ENCODE data around the gene EPHB3.

The EPHB3 gene

GRCh38 chr3:184564685-184565385, 3.2 kb downstream of the EPHB3 start:
- no peak for DNase-seq (ENCODE audit: low spot score)

DNA sequence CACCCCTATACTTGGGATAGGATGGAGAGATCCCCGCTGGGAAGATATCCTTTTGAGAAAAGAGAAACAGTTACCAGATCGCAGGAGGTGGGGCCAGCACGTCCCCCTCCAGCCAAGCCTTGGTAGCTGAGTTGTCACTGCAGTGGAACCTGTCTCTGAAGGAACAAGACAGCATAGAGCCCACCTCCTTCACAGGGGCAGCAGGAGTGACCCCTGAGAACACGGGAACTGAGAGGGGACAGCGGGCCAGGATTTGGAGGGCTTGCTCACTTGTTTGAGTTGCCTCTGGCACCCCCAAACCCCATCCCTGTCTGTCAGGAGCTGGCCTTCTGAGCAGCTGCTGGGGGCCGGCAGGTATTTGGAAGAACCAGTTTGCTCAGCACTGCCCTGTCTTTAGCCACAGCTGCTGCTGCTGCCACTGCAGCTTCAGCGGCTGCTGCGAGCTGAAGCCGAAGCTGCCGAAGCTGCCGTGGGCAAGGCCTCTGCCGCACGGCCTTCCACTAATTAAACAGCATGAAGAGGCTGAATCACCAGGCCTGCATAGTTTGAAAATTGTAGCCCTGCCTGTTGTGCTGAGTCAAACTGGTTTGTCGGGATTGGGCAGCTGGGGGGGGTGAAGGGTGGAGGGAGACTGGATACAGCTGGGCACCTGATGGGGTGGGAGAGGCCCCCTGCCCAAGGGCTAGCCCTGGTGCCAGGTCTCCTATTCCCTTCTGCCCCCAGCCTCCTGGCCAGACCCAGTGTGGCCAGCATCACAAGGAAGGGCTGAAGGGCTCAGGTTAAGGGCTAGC, 4.0 kb downstream of the EPHB3 start:
- DNase-seq (ENCODE audit: low spot score), result no peak

DNA sequence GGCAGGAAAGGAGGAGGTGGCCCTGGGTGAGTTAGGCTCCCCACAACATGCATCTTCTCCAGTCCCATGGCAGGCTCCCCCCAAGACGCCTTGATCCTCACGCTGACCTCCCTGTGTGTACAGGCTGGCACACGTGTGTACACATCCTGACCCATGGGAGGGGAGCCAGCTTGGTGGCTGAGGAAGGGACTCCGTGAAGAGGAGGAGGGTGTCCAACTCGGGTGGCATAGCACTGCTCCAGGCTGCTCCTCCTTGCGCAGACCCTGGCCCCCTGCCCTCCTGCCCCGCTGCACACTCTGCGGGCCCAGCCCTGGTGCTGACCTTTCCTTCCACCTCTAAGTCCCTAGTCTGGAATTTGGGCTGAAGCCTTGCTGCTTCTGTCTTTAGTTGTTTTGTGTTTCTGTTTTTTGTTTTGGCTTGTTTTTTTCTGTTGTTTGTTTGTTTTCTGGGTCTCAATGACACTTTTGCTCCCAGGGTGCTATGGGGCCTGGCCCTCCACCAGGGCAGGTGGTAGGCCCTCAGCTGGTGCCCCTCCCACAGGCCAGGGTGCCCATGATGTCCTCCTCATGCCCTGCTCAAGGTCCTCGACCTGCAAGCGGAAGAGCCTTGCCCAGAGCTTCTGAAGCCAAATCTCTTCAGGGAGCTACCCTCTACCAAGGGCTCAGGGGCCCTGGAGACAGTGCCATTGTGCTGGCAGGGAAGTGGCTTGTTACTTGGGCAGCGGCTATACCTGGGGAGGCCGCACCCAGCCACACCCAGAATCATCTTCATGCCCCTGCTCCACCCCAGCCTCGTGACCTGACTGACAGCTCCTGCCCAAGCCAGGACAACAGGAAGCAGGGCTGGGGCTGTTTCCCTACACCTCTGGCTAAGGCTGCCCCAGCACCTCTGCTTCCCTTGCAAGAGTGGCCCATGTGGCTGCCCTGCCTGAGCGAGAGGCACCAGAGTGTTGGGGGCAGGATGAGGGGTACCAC, 5.1 kb downstream of the EPHB3 start:
- no peak for DNase-seq (ENCODE audit: low spot score)

DNA sequence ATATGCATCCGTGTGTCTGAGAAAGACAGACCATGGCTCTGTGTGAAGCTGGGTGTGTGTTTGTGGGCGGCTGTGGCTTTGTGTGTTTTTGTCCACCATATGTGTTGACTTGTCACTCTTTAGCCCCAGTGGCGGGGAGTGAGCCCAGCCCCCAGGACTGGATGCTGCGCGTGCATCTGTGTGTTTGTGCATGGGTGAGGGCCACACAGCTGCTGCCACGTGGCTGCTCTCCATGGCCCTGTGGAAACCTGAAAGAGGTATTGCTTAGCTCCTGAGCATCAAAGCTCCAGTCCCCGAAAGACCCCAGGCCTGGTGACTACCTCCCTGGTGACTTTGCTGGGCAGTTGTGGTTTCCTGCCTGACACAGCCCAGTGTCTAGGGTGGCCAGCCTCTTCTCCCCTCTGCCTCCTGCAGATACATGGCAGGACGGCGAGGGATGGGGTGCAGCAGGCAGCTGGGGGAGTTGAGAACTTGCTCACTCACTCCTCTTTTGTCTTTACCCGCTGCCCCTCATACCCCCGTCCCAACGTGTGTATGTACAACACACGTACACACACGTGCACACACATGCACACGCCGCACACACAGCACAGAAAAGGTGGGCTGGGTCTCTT, 6.5 kb downstream of the EPHB3 start:
- DNase-seq (ENCODE audit: low spot score), result no peak

DNA sequence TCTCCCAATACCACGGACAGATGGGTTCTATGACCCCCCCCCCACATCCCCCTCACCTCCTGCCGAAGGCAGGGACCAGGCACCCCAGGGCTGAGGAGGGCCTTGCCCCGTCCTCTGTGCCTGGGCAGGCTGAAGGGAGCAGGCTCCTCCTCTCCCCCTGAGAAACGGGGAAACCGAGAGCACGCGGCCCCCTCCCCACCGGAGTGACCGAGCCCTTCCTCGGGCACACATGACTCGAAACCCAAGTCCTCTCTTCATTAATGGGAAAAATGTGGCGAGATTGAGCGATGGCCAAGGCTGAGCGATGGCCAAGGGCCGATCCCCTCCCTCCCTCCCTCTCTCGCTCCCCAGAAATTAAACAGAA, 7.0 kb downstream of the EPHB3 start:
- DNase-seq (ENCODE audit: low spot score), result no peak

DNA sequence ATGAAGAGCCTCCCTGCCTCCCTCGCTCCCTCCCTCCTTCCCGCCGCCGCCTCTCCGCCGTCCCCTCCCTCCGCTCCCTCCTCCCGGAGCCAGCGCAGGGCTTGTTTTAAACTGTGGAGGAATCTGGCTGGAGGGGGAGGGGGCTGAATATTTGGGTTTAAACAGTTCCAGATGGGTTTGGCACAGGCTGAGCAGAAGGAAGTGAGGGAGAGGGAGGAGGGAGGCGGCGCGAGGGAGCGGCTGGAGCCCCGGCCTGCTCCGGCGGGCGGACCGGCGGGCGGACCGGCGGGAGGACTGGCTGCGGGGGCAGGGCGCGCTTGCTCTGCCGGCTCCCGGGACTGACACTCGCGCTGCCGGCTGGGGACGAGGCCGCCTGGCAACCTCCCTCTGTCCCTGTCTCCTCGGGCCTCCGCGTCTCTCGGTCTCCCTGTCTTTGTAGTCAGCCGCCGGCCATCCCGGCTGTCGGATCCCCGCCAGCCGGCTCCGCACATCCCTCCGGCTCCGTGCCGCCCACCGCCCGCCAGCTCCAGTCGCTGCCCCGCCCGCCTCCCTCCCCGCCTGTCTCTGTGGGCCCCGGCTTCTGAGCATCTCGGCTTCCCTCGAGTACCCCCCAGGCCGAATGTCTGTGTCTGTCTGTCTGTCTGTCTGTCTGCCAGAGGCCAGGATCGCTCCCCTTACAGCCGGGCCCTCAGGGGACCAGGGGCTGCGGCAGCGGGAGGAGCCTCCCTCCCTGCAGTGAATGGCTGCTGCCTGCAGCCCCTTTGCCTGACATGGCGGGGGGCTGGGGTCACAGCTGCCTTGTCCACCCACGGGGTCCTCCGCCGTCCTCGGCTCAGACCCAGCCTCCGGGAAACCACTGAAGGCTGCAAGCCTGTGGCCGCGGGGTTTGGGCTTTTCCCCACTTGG, 7.6 kb downstream of the EPHB3 start:
- no peak for DNase-seq (ENCODE audit: low spot score)

- no peak for DNase-seq (ENCODE audit: low spot score)
Measured at GRCh38 chr3:184570035-184570434, 8.4 kb downstream of the EPHB3 start.

GRCh38 chr3:184570489-184570888, 8.9 kb downstream of the EPHB3 start:
- DNase-seq (ENCODE audit: low spot score), result no peak

GRCh38 chr3:184571750-184572377, 10.3 kb downstream of the EPHB3 start:
- no peak for DNase-seq (ENCODE audit: low spot score)

DNA sequence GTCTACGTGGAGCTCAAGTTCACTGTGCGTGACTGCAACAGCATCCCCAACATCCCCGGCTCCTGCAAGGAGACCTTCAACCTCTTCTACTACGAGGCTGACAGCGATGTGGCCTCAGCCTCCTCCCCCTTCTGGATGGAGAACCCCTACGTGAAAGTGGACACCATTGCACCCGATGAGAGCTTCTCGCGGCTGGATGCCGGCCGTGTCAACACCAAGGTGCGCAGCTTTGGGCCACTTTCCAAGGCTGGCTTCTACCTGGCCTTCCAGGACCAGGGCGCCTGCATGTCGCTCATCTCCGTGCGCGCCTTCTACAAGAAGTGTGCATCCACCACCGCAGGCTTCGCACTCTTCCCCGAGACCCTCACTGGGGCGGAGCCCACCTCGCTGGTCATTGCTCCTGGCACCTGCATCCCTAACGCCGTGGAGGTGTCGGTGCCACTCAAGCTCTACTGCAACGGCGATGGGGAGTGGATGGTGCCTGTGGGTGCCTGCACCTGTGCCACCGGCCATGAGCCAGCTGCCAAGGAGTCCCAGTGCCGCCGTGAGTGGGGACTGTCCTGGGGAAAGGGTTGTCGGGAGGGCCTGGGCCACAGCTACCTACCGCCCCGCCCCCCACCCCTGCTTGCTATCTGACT, 11.2 kb downstream of the EPHB3 start:
- no peak for DNase-seq (ENCODE audit: low spot score)

- DNase-seq (ENCODE audit: low spot score), result no peak
Measured at GRCh38 chr3:184574515-184575417, 13.2 kb downstream of the EPHB3 start.

GRCh38 chr3:184575701-184576100, 14.1 kb downstream of the EPHB3 start:
- no peak for DNase-seq (ENCODE audit: low spot score)

DNA sequence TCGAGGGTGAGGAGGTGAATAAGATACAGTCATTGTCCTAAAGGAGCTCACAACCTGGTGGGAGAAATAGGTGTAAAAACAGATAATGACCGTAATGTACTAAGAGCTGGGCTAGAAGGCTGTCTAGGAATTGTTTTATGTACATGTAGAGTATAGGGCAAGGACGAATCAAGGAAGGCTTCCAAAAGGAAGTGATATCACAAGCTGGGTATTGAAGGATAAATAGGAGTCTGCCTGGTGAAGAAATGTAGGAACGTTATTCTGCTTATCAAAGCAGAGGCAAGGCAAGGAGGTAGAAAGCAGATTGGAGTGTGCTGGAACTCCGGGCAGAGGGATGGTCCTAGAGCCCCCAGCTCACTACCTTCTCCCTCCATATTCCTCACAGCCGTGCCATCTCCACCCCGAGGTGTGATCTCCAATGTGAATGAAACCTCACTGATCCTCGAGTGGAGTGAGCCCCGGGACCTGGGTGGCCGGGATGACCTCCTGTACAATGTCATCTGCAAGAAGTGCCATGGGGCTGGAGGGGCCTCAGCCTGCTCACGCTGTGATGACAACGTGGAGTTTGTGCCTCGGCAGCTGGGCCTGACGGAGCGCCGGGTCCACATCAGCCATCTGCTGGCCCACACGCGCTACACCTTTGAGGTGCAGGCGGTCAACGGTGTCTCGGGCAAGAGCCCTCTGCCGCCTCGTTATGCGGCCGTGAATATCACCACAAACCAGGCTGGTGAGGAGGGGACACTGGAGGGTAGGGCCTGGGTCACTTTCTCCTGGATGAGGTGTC, 15.1 kb downstream of the EPHB3 start:
- DNase-seq (ENCODE audit: low spot score), result no peak

- no peak for DNase-seq (ENCODE audit: low spot score)
Measured at GRCh38 chr3:184577546-184577945, 16.0 kb downstream of the EPHB3 start.

- no peak for DNase-seq (ENCODE audit: low spot score)
Measured at GRCh38 chr3:184578218-184578617, 16.6 kb downstream of the EPHB3 start.

DNA sequence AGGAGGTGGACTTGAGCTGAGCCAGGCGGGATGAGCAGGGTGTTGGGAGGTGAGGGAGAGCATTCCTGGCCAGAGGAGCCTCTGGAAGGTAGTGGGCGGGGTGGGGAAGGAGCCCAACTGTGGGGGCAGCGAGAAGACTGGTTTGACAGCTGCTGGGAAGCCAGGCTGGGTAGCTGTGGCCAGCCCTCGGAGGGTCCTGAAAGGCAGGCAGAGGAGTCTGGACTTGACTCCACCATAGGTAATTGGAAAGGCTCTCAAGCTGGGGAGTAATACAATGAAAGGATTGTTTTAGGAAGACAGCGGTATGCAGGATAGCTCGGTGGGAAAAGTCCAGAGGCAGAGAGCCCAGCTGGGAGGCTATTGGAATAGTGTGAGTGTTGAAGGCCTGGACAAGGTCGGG, 17.2 kb downstream of the EPHB3 start:
- no peak for DNase-seq (ENCODE audit: low spot score)

DNA sequence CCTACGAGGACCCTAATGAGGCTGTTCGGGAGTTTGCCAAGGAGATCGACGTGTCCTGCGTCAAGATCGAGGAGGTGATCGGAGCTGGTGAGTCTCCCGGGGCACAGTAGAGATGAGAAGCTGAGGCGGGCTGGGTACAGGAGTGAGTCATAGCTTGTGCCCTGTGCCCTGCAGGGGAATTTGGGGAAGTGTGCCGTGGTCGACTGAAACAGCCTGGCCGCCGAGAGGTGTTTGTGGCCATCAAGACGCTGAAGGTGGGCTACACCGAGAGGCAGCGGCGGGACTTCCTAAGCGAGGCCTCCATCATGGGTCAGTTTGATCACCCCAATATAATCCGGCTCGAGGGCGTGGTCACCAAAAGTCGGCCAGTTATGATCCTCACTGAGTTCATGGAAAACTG, 17.9 kb downstream of the EPHB3 start:
- no peak for DNase-seq (ENCODE audit: low spot score)

- DNase-seq (ENCODE audit: low spot score), result no peak
Measured at GRCh38 chr3:184580376-184580775, 18.8 kb downstream of the EPHB3 start.

Measured in CD4-positive, alpha-beta T cell treated with Interleukin-2 at 100 ng/mL for 4 hours (primary cell).